ENCODE data around the gene UCK2. TPM values are rescaled to one million over a fixed set of nuclear protein-coding genes. Genes with fewer than 3 reads are reported as not detected.
"Not testable (repeated sequence)": the region's sequence is repeated elsewhere in the genome, so short reads cannot be mapped to it uniquely, and the experiment has no call there.

UCK2 gene
- total RNA-seq, result 10 to 100 TPM in 2 of 4 donors, 1 to 10 TPM in 2; 7.7 to 11.3 (median 9.9) TPM
- 6.9 TPM for polyA plus RNA-seq
- long read RNA-seq, donor 1, partial matches to known transcripts, result 5 of 11 reads
- long read RNA-seq, donor 1, other reads (novel, unspliced or antisense), result 4 of 11 reads
- long read RNA-seq, donor 2, partial matches to known transcripts, result 0 of 5 reads
- long read RNA-seq, donor 2, other reads (novel, unspliced or antisense), result 3 of 5 reads
- long read RNA-seq, donor 3, transcript UCK2-201 (7 exons, 1,375 nt), result major isoform, 8 of 15 reads
- long read RNA-seq, donor 3, partial matches to known transcripts, result 2 of 15 reads
- long read RNA-seq, donor 3, other reads (novel, unspliced or antisense), result 5 of 15 reads
- long read RNA-seq, donor 4, transcript UCK2-201 (7 exons, 1,375 nt), result major isoform, 5 of 7 reads
- long read RNA-seq, donor 4, partial matches to known transcripts, result 0 of 7 reads
- long read RNA-seq, donor 4, other reads (novel, unspliced or antisense), result 2 of 7 reads

GRCh38 chr1:165827268-165828102, at the start of gene UCK2:
TSS of gene UCK2 (plus strand) at chr1:165827614. CDS start at chr1:165827834, 220 bp downstream.
- Histone ChIP-seq H3K27me3 (ENCODE audit: control insufficient read depth, insufficient read depth) (no peaks in the 10 kb centered on the region), H3K4me3 (ENCODE audit: low read length) (peak within 1 kb of the TSS; percentile 71), H3K27ac (ENCODE audit: low read length) (peak within 1 kb of the TSS; percentile 79), H3K4me1 (ENCODE audit: control insufficient read depth, insufficient read depth, low read length) (no peaks in the 10 kb centered on the region), H3K9me3 (ENCODE audit: control insufficient read depth, low read length) (no peaks in the 10 kb centered on the region)
- peak; percentile 85 to 91 (median 90) for DNase-seq
- under 1% methylated on average over 94 of the region's 94 CpGs for WGBS
- ATAC-seq, result peak; percentile 95 to 97
- intact Hi-C loops (cut with DNase I), result loop anchor here in 1 of 4 donors (10.0 kb wide), 1 partner anchor 53 kb away; no protein-coding TSS in a partner anchor

- H3K4me1 ChIP-seq (ENCODE audit: control insufficient read depth, insufficient read depth, low read length); H3K27me3 ChIP-seq (ENCODE audit: control insufficient read depth, insufficient read depth); ATAC-seq; H3K4me3 ChIP-seq (ENCODE audit: low read length); H3K27ac ChIP-seq (ENCODE audit: low read length); DNase-seq; H3K9me3 ChIP-seq (ENCODE audit: control insufficient read depth, low read length): not testable (repeated sequence)
- WGBS, result no CpG with 5 or more reads among the region's 3 CpGs
- intact Hi-C loops (cut with DNase I), result loop anchor here in 1 of 4 donors (10.0 kb wide), 1 partner anchor 47 kb away; the partner anchor contains the start of gene UCK2
These were observed 49.2 kb upstream of the UCK2 start for GRCh38 chr1:165778197-165778596.

- ATAC-seq; H3K27ac ChIP-seq (ENCODE audit: low read length); intact Hi-C loops (cut with DNase I); DNase-seq; H3K27me3 ChIP-seq (ENCODE audit: control insufficient read depth, insufficient read depth); H3K9me3 ChIP-seq (ENCODE audit: control insufficient read depth, low read length); H3K4me3 ChIP-seq (ENCODE audit: low read length); H3K4me1 ChIP-seq (ENCODE audit: control insufficient read depth, insufficient read depth, low read length): not testable (repeated sequence)
- WGBS, result 90% methylated on average over 11 of the region's 11 CpGs
These were observed 43.9 kb upstream of the UCK2 start for GRCh38 chr1:165783519-165783918.

- no peak for ATAC-seq
- no peak for DNase-seq
- Histone ChIP-seq H3K4me1 (ENCODE audit: control insufficient read depth, insufficient read depth, low read length) (no peaks in the 10 kb centered on the region), H3K4me3 (ENCODE audit: low read length) (no peak overlapping the region), H3K27me3 (ENCODE audit: control insufficient read depth, insufficient read depth) (no peaks in the 10 kb centered on the region), H3K9me3 (ENCODE audit: control insufficient read depth, low read length) (no peaks in the 10 kb centered on the region), H3K27ac (ENCODE audit: low read length) (no peak overlapping the region)
- intact Hi-C loops (cut with DNase I), result no loop called here
- 90% methylated on average over 1 of the region's 1 CpG for WGBS
These were observed 39.7 kb upstream of the UCK2 start for GRCh38 chr1:165787741-165788140.

GRCh38 chr1:165793951-165794350, 33.5 kb upstream of the UCK2 start:
- no peak overlapping the region for H3K27ac ChIP-seq (ENCODE audit: low read length)
- 62% methylated on average over 2 of the region's 2 CpGs for WGBS
- H3K27me3 ChIP-seq (ENCODE audit: control insufficient read depth, insufficient read depth), result no peaks in the 10 kb centered on the region
- H3K9me3 ChIP-seq (ENCODE audit: control insufficient read depth, low read length), result no peaks in the 10 kb centered on the region
- no peak overlapping the region for H3K4me3 ChIP-seq (ENCODE audit: low read length)
- ATAC-seq (no peak), DNase-seq (no peak)
- H3K4me1 ChIP-seq (ENCODE audit: control insufficient read depth, insufficient read depth, low read length), result no peaks in the 10 kb centered on the region
- intact Hi-C loops (cut with DNase I), result no loop called here

- ATAC-seq (no peak), DNase-seq (no peak)
- H3K9me3 ChIP-seq (ENCODE audit: control insufficient read depth, low read length), result no peaks in the 10 kb centered on the region
- H3K27me3 ChIP-seq (ENCODE audit: control insufficient read depth, insufficient read depth), result no peaks in the 10 kb centered on the region
- 70% methylated on average over 2 of the region's 2 CpGs for WGBS
- no peak overlapping the region for H3K4me3 ChIP-seq (ENCODE audit: low read length)
- H3K27ac ChIP-seq (ENCODE audit: low read length), result no peak overlapping the region
- intact Hi-C loops (cut with DNase I), result no loop called here
- H3K4me1 ChIP-seq (ENCODE audit: control insufficient read depth, insufficient read depth, low read length), result no peaks in the 10 kb centered on the region
These were observed 31.5 kb upstream of the UCK2 start for GRCh38 chr1:165795894-165796293.

- intact Hi-C loops (cut with DNase I), result no loop called here
These were observed 28.0 kb upstream of the UCK2 start for GRCh38 chr1:165799387-165799786.

GRCh38 chr1:165804513-165804912, 22.9 kb upstream of the UCK2 start:
- H3K9me3 ChIP-seq (ENCODE audit: control insufficient read depth, low read length); intact Hi-C loops (cut with DNase I); DNase-seq; ATAC-seq; H3K27ac ChIP-seq (ENCODE audit: low read length); H3K27me3 ChIP-seq (ENCODE audit: control insufficient read depth, insufficient read depth); H3K4me3 ChIP-seq (ENCODE audit: low read length); H3K4me1 ChIP-seq (ENCODE audit: control insufficient read depth, insufficient read depth, low read length): not testable (repeated sequence)
- WGBS, result 72% methylated on average over 1 of the region's 1 CpG

More at GRCh38 chr1:165799387-165799786, 28.0 kb upstream of the UCK2 start:
- Histone ChIP-seq H3K27me3 (ENCODE audit: control insufficient read depth, insufficient read depth) (no peaks in the 10 kb centered on the region), H3K4me3 (ENCODE audit: low read length) (no peak overlapping the region), H3K27ac (ENCODE audit: low read length) (no peak overlapping the region), H3K9me3 (ENCODE audit: control insufficient read depth, low read length) (no peaks in the 10 kb centered on the region), H3K4me1 (ENCODE audit: control insufficient read depth, insufficient read depth, low read length) (no peaks in the 10 kb centered on the region)
- DNase-seq (no peak), ATAC-seq (no peak)

- Histone ChIP-seq H3K4me3 (ENCODE audit: low read length) (no peak overlapping the region), H3K4me1 (ENCODE audit: control insufficient read depth, insufficient read depth, low read length) (no peaks in the 10 kb centered on the region), H3K27ac (ENCODE audit: low read length) (no peak overlapping the region), H3K9me3 (ENCODE audit: control insufficient read depth, low read length) (no peaks in the 10 kb centered on the region), H3K27me3 (ENCODE audit: control insufficient read depth, insufficient read depth) (no peaks in the 10 kb centered on the region)
- intact Hi-C loops (cut with DNase I), result no loop called here
- DNase-seq (no peak), ATAC-seq (no peak)
These were observed 19.8 kb upstream of the UCK2 start for GRCh38 chr1:165807613-165808012.

- Histone ChIP-seq H3K4me1 (ENCODE audit: control insufficient read depth, insufficient read depth, low read length) (no peaks in the 10 kb centered on the region), H3K4me3 (ENCODE audit: low read length) (no peak overlapping the region), H3K27me3 (ENCODE audit: control insufficient read depth, insufficient read depth) (no peaks in the 10 kb centered on the region), H3K27ac (ENCODE audit: low read length) (no peak overlapping the region), H3K9me3 (ENCODE audit: control insufficient read depth, low read length) (no peaks in the 10 kb centered on the region)
- DNase-seq (no peak), ATAC-seq (no peak)
- WGBS, result 12% methylated on average over 3 of the region's 3 CpGs
- intact Hi-C loops (cut with DNase I), result no loop called here
These were observed 11.7 kb upstream of the UCK2 start for GRCh38 chr1:165815725-165816124.

- H3K4me1 ChIP-seq (ENCODE audit: control insufficient read depth, insufficient read depth, low read length), result no peaks in the 10 kb centered on the region
- no peaks in the 10 kb centered on the region for H3K27me3 ChIP-seq (ENCODE audit: control insufficient read depth, insufficient read depth)
- 39% methylated on average over 3 of the region's 3 CpGs for WGBS
- H3K9me3 ChIP-seq (ENCODE audit: control insufficient read depth, low read length), result no peaks in the 10 kb centered on the region
- no peak overlapping the region for H3K4me3 ChIP-seq (ENCODE audit: low read length)
- DNase-seq (no peak), ATAC-seq (no peak)
- intact Hi-C loops (cut with DNase I), result no loop called here
- no peak overlapping the region for H3K27ac ChIP-seq (ENCODE audit: low read length)
These were observed 11.3 kb upstream of the UCK2 start for GRCh38 chr1:165816157-165816556.

Measured in right cardiac atrium (tissue), 5 donors.